Stimulated activated CD4-positive, alpha-beta T cell treated with anti-CD3 and anti-CD28 coated beads, Interleukin-12 subunit alpha, Interleukin-12 subunit beta, amount 100 ng/mL, for 4 hours (primary cell): ENCODE results near the gene AGRN.
"Not testable (repeated sequence)": the region's sequence is repeated elsewhere in the genome, so short reads cannot be mapped to it uniquely, and the experiment has no call there.

Experiments used
- DNase-seq: peaks from one replicate; pipeline ENCODE4 v3.0.0-alpha.2; 2020

Gene AGRN

DNA sequence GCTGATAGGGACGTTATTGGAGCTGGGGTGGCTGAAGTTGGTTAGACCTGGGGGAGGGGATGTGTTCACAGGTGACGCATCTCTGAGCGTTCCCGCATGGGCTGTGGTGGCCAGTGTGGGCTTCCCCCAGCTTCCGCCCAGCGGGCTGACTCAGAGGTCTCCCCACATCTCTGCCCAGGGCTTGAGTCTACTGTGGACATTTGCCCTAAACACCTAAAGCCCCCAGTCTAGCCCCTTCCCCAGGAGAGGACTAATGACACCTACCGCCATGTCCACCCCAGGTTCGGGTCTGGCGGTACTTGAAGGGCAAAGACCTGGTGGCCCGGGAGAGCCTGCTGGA, 2.0 kb downstream of the AGRN start:
- no peak for DNase-seq

DNA sequence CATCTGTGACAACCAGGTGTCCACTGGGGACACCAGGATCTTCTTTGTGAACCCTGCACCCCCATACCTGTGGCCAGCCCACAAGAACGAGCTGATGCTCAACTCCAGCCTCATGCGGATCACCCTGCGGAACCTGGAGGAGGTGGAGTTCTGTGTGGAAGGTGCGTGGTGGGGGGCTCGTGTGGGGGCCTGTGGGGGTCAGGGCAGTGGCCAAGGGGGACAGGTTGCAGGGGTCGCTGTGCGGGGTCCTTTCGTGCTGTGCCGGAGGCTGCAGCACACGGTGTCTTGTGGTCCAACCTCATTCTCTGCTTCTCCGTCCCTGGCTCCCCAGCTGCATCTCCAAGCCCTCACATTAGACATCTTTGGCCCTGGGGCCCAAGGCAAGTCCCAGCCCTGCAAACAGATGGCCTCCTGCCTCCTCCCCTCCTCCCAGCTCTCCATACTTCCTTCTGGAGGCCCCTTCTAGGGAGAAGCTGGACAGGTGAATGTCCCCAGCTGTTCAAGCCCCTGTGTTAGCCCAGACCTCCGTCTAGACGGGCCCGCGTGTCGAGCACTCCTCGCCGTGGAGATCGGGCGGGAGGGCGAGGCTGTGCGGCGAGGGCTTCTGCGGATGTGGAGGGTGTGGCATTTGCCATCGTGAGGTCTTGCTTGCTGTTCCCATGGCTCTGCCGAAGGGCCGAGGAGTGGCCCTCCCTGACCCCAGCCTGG, 2.5 kb downstream of the AGRN start:
- DNase-seq = no peak

DNA sequence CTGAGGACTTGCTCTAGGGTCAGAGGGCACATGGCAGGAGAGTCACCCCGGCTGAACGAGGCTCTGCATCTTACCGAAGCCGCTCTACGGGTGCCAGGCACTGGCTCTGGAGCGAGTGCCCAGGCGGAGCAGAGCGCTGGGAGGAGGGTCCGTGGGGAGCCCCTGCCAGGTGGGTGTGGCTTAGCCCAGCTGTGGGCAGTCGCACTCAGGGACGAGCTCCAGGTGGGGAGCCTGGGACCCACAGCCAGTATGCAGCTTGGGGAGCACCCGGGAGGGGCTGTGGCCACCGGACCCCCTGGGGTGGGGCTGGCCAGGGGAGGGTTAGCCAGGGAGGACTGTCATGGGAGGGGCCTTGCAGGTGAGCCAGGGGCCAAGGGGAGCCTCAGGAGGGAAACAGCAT, 3.8 kb downstream of the AGRN start:
- DNase-seq = no peak

DNA sequence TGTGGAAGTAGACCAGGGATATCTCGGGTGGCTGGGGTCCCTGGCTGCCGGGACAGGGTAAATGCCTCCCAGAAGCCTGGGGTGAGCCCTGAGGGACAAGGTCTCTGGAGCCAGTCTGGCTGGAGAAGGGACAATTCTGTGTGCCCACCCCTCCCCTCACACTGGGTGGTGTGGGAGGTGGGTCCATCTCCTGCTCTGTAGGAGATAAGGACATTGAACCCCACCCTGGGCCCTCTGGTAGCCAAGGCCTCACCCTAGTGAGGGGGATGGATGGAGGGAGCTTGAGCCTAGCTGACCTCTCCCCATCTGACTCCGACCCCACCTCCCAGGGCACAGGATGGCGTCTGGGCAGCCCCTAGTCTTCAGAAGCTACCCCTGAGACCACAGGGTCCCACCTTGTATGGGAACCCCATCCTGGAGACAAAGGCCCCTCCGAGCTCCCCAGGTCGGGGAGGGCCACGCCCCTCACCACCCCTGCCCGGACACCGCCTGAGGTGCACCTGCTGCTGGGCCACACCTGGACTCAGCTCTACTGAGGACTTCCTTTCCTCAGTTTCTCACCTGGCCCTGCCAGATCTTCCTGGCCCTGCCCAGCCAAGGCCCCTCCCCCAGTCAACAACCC, 4.3 kb downstream of the AGRN start:
- no peak for DNase-seq

DNA sequence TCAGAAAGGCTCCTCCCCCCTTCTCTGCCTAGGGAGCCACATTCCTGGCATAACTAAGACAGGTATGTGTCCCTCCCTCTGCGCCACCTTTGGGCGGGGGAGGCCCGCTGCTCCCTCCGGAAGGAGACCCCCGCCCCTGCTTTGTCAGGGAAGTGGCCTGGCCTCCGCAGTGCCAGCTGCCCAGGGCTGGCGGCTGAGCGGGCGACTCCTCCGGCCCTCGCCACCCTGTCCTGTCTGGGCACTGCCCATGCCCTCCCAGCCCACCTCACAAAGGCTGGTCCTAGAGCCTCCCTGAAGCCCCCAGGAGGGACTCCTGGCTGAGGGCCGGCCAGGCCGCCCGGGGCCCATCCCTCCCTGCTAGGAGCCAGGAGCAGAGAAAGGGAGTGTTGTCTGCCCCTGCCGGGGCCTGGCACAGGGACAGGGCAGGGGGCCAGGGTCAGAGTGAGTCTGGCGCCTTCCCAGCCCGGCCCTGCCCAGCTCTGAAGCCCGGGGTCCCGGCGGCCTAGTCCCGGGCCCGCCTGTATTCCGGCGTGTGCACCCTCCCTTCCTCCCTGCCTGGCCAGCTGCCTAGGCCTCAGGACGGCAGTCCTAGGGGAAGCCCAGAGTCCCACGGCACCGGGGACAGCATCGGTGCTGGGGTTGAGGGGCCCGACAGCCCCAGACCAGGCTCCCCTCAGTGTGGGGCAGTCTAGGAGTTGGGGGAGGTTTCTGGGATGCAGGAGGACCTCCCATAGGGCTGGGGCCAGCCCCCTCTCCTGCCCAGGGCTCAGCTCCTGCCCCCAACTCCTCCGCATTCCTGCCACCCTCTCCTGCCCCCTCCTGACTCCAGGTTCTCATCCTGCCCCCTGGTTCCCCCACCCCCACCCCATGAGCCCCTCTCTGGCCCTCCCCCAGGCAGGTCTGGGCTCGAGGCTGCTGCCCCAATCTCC, 5.1 kb downstream of the AGRN start:
- no peak for DNase-seq

DNA sequence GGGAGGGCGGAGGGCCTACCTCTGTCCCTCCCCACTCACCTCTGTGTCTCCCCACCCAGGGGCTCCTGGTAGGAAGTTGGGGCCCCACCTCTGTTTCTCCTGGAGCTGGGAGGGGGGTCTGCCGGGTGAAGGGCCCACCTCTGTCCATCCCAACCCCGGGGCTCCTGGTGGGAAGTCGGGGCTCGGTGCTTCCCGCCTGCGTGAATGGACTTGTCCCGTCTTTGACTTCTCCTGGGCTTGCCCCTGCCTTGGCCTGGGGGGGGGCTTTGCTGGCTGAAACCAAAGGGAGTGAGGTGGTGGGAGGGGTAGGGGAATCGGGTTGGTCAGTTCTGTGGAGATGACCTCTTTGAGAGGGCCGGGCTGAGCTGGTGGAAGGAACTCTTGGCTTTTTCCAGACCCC, 5.8 kb downstream of the AGRN start:
- DNase-seq = no peak

DNA sequence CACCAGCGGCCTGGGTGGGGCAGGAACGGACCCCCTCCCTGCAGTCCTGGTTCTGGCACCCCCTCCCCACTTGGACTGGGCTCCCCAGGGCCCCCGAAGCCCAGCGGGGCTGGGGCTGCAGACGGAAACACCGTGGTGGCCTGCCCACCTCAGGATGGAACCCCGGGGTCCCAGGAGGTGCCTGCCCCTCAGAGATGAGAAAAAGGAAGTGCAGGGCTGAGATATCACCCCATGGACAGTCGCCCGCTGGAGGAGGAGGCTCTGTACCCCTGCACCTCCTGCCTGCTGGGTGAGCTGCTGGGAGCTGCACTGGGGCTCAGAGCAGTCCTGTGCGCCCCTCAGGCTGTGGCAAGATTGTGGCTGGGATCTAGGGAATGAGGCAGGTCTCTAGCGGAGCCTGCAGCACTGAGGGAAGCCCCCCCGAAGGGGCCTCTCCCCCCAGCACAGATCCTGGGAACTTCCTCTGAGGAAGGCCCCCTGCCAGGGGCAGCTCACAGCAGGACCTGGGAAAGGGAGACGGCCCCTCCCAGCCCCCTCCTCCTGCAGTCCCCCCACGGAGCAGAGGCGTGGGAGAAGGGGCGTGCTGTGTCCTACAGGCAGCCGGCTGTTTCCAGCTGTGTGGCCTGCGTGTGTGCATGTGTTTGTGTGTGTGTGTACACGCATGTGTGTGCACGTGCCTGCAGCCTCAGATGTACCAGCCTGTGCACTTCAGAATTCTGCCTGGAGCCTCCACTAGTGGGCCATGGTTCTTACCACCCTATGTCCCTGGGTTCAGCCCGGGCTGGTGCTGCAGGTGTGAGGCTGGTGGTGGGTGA, 6.9 kb downstream of the AGRN start:
- no peak for DNase-seq

DNA sequence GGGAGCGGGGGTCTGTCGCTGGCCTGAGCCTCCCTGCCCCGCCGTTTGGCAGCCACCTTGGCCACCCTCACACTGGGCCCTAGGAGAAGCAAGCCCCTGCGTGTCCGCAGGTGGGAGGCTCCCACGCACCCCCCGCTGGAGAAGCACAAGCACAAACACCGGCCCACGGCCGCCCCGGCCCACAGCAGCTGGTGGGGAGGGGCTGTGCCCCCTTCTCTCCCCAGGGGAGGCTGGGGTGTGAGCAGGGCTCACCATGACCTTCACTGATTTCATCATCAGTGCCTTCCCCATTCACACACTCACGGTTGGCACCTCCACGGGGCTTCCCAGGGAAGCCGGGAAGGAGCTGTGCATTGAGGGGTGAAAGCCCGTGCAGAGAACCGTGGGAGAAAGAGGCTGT, 7.9 kb downstream of the AGRN start:
- DNase-seq = no peak

DNA sequence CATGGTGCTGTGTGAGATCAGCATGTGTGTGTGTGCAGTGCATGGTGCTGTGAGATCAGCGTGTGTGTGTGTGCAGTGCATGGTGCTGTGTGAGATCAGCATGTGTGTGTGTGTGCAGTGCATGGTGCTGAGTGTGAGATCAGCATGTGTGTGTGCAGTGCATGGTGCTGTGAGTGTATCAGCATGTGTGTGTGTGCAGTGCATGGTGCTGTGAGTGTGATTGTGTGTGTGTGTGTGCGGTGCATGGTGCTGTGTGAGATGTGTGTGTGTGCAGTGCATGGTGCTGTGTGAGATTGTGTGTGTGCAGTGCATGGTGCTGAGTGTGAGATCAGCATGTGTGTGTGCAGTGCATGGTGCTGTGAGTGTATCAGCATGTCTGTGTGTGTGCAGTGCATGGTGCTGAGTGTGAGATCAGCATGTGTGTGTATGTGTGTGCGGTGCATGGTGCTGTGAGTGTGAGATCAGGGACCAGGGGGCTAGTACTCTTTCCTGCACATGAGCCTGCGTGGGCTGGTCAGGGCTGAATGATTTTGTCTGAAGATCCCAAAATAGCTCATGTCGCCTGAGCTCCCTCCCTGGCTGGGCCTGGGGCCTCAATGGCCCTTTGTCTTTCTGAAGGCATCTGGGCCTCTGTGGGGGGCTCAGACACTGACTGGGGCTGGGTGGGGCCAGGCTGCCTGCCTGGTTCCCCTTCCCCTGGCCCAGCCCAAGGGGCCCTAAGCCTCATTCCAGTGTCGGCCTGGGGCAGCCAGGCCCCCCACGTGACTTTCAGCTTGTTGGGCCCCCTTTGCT, 11.1 kb downstream of the AGRN start:
- not testable (repeated sequence) for DNase-seq

DNA sequence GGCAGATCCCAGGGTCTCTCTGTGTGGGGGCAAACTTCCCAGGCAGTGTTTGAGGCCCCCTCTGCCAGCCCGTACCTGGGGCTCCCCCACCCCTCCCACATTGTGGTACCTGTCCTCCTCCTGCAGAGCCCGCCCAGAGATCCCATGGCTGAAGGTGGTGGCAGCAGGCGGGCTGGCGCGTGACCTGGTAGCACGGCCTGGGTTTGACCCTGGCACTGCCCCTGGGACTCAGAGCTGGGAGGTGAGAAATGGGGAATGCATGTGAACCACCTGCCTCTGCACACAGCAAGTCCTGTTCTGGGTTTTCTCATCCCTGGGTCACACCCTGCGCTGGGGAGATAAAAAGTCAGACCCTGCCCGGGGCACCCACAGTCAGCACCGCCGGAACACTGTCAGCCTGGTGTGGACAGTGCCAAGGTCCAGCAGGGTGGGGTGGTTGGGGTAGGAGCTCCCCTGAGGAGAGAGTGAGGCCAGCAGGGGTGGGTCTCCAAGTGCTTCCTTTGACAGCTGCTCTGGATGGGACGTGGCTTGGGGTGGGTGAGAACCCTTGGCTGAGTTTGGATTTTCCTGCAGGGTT, 11.8 kb downstream of the AGRN start:
- no peak for DNase-seq

DNA sequence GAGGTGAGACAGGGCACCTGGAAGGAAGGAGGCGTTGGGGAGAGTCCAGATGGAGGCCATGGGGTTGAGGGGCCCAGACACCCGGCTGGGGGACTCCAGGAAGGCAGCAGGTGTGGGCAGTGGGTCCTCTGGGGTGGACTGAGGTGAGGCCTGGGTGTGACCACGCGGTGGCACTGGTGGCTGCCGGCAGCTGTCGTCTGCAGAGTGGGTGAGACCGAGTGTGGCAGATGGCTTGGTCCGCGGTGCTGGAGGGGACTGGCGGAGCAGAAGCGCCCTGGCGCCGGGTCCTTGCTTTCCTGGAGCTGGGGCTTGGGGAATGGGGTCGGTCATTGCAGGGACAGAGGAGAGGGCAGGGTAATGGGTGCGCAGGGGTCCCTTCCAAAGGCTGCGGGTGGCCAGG, 12.5 kb downstream of the AGRN start:
- DNase-seq = no peak

DNA sequence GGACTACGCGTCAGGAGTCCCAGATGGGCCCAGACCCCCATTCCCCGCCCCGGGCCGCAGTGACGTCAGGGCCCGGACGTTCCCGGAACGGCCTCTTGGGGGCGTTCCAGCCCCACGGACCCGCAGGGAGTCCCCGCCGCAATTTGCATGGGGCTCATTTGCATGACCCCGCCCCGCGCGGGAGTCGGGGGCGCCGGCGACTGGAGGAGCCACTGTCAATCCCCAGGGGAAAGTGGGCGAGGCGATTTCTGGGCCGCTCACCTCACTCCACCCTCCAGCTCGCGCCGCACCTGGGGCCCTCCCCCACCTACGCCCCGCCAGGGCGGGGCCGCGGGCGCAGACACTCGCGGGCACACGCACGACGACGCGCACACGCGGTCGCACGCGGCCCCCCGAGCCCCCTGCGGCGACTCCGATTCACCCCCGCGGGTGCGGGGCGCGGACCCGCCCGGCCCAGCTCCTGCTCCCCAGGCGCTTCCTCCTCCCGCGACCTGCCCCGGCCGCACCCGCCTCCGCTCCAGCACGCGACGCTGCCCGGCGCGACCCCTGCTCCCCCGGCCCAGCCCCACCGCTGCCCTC, 13.2 kb downstream of the AGRN start:
- DNase-seq = peak; percentile 90

DNA sequence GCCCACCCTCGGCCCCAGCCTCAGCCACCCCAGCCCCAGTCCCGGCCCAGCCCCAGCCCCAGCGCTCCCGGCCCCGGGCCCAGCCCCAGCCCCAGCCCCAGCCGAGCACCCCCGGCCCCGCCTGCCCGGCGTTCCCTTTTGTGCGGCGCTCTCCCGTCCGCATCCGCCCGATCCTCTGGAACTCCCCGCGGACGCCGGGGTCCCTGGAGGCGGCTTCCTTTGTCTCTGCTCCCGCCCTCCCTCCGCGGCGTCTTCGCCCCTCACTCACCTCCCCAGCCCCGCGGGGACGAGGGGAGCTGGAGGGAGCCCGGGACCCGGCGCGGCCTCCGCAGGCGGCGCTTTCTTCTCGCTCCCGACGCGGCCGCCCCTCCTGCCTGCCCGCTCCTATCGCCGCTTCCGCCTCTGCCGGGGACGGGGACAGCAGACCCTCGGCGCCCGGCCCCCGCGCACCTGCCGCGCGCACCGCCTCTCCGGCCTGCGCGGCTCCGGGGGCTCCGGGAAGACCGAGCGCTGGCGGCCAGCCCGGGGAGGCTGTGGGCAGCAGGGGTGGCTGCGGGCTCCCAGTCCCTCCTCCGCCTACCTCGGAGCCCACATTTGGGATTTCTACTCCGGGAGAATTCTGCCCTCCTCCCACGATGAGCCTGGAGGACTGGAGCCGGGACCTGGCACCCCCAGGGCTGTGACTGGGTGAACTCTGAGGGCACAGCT, 14.0 kb downstream of the AGRN start:
- peak; percentile 26 for DNase-seq

DNA sequence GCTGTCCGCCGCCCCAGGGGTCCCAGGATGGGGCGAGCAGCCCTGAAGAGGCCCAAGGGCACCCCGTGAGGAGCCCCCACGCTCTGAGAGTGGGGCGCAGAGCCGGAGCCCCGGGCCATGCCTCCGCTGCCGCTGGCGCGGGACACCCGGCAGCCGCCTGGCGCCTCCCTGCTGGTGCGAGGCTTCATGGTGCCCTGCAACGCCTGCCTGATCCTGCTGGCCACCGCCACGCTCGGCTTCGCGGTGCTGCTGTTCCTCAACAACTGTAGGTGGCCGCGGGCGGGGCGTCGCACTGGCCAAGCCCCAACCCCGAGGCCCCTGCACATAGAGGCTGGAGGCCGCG, 14.5 kb downstream of the AGRN start:
- no peak for DNase-seq

DNA sequence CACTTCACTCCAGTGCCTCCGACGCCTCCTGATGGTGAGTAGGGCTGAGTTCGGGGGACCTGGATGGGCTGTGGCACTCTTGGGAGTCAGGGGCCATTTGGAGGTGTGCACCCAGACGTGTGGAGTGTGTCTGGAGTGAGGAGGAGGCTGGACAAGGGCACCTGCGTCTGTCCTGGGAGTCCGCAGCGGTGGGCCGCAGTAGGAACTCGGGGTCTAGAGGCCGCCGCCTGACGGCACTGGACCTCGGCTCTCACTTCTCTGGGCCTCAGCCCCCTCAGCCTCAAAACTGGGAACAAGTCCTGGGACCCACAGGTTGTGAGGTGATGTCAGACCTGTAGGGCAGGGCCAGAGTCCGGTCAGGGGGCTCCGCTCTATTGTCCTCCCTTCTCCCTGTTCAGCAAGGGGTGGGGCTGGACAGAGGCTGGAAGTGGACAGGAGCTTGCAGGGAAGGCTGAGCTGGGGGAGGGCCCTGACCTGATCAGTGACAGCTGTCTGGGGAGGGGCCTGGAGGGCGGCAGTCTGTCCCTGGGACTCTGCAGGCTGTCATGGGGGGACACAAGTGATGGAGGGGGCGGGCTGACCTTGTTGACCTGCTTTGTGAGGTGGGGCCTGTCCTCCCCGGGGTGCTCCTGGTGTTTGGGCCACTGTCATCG, 15.5 kb downstream of the AGRN start:
- no peak for DNase-seq

DNA sequence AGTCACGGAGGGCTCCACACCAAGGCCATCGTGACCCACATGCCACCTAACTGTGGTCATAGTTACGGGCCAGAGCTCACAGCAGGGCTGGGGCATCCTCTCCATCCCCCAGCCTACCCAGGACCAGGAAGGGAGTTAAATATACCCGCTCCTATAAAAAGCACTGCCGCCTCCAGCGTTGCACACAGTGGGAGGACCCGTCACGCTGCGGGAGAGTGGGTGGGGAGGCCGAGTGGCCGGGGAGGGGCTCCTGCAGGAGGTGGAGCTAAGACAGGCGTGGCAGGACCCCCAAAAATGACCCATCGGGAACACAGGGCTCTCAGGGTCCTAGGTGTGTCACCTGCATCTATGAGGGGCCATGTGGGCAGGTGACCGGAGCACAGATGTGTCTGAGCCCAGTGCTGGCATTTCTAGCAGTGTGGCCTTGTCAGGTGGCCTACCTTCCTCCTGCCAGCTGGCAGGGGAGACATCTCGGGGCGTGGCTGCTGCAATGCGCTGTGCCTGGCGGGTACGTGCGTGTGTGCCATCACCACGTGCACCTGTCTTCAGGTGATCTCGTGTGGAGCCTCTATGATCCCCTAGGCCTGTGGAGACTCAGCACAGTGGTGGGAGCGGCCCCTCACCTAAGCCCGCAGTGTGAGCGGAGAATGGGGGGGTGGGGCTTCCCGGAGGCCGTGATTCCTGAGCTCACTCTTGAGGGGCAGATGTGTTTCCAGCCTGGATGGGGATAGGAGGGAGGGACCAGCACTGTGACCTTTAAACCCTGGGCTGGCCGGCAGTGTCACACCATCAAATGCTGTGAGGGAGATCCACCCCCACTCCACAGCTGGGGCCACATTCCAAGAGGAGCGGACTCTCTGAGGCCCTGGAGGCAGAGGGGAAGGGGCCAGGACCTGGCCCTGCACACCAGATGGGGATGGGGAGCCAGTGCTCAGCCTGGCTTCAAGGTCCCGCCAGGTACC, 17.7 kb downstream of the AGRN start:
- no peak for DNase-seq

DNA sequence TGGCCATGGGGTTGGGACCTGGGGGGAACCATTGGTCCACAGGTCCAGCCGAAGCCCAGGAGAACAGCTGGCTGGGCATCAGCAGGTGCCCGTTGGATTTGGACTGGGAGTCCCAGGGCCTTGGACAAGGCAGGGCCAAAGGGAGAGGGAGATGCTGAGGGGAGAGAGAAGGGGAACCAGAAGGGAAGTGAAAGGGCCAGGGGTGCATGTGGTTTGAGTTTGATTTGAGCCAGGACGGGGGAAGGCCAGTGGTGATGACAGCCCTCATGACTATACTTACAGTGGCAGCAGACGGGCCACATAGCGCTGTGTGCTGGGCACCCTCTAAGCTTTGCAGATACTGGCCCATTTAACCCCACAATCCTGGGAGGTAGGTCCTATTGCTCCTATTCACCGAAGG, 18.8 kb downstream of the AGRN start:
- no peak for DNase-seq

DNA sequence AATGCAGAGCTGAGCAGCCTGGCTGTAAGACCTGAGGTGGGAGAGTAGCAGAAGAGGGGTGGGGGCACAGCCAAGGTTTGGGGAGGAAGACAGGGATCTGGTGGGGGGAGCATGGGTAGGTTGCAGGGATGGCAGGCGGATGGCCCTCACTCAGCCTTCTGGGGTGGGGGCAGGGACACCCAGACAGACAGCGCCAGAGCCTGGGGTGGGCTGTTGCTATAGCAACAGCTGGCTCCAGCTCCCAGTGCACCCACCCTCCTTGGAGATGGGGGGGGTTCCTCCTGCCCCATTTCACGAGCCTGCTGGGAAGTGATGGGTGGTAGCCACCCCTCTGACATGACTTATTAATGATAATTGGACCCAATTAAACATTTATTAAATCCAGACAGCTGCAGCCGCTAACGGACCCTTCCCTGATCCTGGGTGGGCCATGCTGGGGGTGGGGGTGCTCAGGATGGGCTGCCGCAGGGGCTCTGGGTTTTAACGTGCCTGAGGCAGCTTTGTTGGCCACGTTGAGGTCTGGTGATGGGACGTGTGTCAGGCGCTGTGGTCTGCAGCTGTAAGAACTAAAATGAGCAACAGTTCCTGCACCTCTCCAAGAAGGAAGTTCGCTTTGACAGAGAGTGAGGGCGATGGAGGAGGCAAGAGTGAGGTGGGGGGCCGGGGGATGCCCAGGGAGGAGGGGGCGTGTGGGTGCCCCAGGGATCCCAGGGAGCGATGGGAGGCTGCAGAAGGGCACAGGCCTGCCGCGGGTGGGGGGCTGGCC, 19.4 kb downstream of the AGRN start:
- DNase-seq = no peak
